Breast epithelium (tissue), 4 donors: ENCODE data around the gene STAC2. TPM values are rescaled to one million over a fixed set of nuclear protein-coding genes. Genes with fewer than 3 reads are reported as not detected.

Source experiments
- DNase-seq, 2 donors: peaks; one replicate each; pipeline ENCODE4 v3.0.0-alpha.2; 2019; ENCODE audit warnings: low spot score in 2 of 2
- H3K27ac ChIP-seq, 2 donors: fragments of 200-600 bp; sonication (generic) in 1 of 2; one replicate each; pipeline ENCODE4 v1.5.1; 2016 to 2019; ENCODE audit warnings: mild to moderate bottlenecking in 1 of 2
- H3K27me3 ChIP-seq, 2 donors: fragments of 200-600 bp; sonication (generic) in 1 of 2; one replicate each; pipeline versions ENCODE4 v1.5.1 to v1.6.0; 2017 to 2019; ENCODE audit warnings: control low read depth in 1 of 2, mild to moderate bottlenecking in 1 of 2
- H3K36me3 ChIP-seq: fragments of 200-600 bp; one replicate; pipeline ENCODE4 v1.5.1; 2019
- H3K4me1 ChIP-seq, 2 donors: fragments of 200-600 bp; sonication (generic); one replicate each; pipeline ENCODE4 v1.5.1; 2016 to 2019; ENCODE audit warnings: control low read depth in 1 of 2
- H3K4me3 ChIP-seq, 3 donors: fragments of 200-600 bp; sonication (generic); 1 replicate in 2 of 3; 2 replicates in 1 of 3; pipeline ENCODE4 v1.5.1; 2016 to 2019; ENCODE audit warnings: mild to moderate bottlenecking in 3 of 3, moderate library complexity in 2 of 3
- H3K9me3 ChIP-seq, 2 donors: fragments of 200-600 bp; sonication (generic) in 1 of 2; one replicate each; pipeline ENCODE4 v1.5.1; 2016 to 2019; ENCODE audit warnings: control low read depth in 1 of 2
- CTCF ChIP-seq, 3 donors: fragments of 450-650 bp; IDR thresholded peaks; one replicate each; pipeline ENCODE4 v1.5.1; 2016 to 2017; ENCODE audit warnings: antibody characterized with exemption in 3 of 3, mild to moderate bottlenecking in 3 of 3, moderate library complexity in 3 of 3
- POLR2A ChIP-seq: fragments of 450-650 bp; IDR thresholded peaks from one replicate; pipeline ENCODE4 v1.6.1; 2016; ENCODE audit warnings: antibody characterized with exemption, mild to moderate bottlenecking, moderate library complexity
- POLR2AphosphoS5 ChIP-seq, 3 donors: sonication (generic); formaldehyde crosslinking; IDR thresholded peaks; one replicate each; pipeline ENCODE4 v1.6.1; 2017; ENCODE audit warnings: antibody characterized with exemption in 3 of 3
- intact Hi-C: fragments of 100-400 bp; cut with DNase I; formaldehyde crosslinking; loops from one replicate; pipeline ENCODE4 v1.15.1; 2023; ENCODE audit warnings: low total_unique reads
- total RNA-seq, 3 donors: library from RNA; depleted of rRNA; stranded (reverse); fragments of >200 nt; gene quantifications; one replicate each; pipeline ENCODE4 v1.1.0, GENCODE V29; 2016

STAC2 gene
- total RNA-seq, 3 donors from 2014 or later = 26.5 to 121 TPM; not detected in 1

GRCh38 chr17:39174920-39175694 lies 50.6 kb downstream of the STAC2 start:
- H3K27me3 ChIP-seq = no peaks in the 10 kb centered on the region
- no peaks in the 10 kb centered on the region for H3K36me3 ChIP-seq
- H3K9me3 ChIP-seq = no peaks in the 10 kb centered on the region
- H3K4me1 ChIP-seq = no peaks in the 10 kb centered on the region
- intact Hi-C loops = no loop called here
- DNase-seq = peak in 1 of 2 donors; percentile 71
- H3K4me3 ChIP-seq = no peak overlapping the region
- H3K27ac ChIP-seq = no peak overlapping the region
- TF ChIP-seq CTCF (IDR thresholded peaks at IDR 0.05) = peak; percentile 55 to 73 (median 56)
- no peak for TF ChIP-seq POLR2A
- no peak for TF ChIP-seq POLR2AphosphoS5 (IDR thresholded peaks at IDR 0.05)

DNA sequence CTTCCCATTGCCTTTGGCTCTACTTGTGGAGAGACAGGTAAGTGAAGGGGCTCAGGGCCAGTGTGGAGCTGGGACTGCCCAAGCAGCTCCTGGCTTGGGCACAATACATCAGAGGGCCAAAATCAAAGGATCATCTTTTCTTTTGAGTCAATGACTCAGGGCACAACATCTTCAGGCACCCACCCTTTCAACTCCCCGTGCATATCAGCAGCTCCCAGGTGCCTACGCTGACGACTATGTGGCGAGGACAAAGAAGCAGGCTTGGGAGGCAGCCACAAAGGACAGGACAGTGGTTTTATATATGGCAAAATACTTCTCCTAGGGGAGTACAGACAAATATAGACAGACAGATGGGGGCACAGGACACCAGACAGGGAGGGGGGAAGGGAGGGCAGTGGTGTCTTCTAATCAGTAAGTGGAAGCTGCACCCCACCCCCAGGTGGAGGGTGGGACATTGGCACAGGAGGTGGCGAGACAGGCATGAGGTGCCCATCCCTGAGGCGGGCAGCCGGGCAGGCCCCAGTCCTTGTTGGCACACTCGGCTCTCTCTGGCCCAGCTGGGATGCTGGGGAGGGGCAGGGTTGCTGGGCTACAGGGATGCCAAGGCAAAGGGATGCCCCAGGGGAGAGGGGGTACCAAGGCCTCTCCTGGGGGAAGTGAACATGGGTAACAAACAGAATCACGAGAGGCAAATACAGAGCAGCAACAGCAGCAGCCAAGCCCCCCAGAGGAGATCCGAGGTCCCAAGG lies 52.0 kb downstream of the STAC2 start:
- TF ChIP-seq POLR2AphosphoS5 (IDR thresholded peaks at IDR 0.05) = no peak
- no peak for TF ChIP-seq POLR2A
- TF ChIP-seq CTCF (IDR thresholded peaks at IDR 0.05) = no peak
- H3K4me1 ChIP-seq = no peaks in the 10 kb centered on the region
- no peak for DNase-seq
- no peak overlapping the region for H3K4me3 ChIP-seq
- no peaks in the 10 kb centered on the region for H3K27me3 ChIP-seq
- no peak overlapping the region for H3K27ac ChIP-seq
- H3K36me3 ChIP-seq = no peaks in the 10 kb centered on the region
- intact Hi-C loops = no loop called here
- no peaks in the 10 kb centered on the region for H3K9me3 ChIP-seq

DNA sequence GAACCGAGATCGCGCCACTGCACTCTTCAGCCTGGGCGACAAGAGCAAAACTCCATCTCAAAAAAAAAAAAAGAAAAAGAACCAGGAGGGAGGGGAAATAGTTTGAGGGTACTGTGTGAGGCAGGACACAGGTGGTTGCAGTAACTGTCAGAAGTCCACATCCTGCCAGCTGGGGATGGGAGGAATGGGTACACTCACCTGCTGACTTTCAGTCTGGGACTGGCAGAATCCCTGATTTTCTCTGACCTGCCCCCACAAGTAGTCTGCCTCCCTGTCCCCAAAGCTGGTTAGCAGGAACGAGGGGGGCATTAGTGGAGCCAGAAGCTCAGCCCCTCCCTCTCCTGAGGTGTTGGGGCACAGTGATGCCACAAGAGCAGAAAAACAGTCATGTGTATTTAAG lies 52.7 kb downstream of the STAC2 start:
- H3K36me3 ChIP-seq = no peaks in the 10 kb centered on the region

GRCh38 chr17:39171933-39172332 lies 53.8 kb downstream of the STAC2 start:
- intact Hi-C loops = no loop called here
- no peaks in the 10 kb centered on the region for H3K36me3 ChIP-seq

More for the DNA sequence above, 52.7 kb downstream of the STAC2 start:
- H3K4me3 ChIP-seq = no peak overlapping the region
- intact Hi-C loops = no loop called here
- H3K9me3 ChIP-seq = no peaks in the 10 kb centered on the region
- H3K4me1 ChIP-seq = no peaks in the 10 kb centered on the region
- TF ChIP-seq CTCF (IDR thresholded peaks at IDR 0.05) = no peak
- TF ChIP-seq POLR2A = no peak
- TF ChIP-seq POLR2AphosphoS5 (IDR thresholded peaks at IDR 0.05) = no peak
- H3K27me3 ChIP-seq = no peaks in the 10 kb centered on the region
- no peak overlapping the region for H3K27ac ChIP-seq
- DNase-seq = no peak

More at GRCh38 chr17:39171933-39172332, 53.8 kb downstream of the STAC2 start:
- no peak overlapping the region for H3K4me3 ChIP-seq
- TF ChIP-seq CTCF (IDR thresholded peaks at IDR 0.05) (no peak), POLR2A (no peak), POLR2AphosphoS5 (IDR thresholded peaks at IDR 0.05) (no peak)
- no peak for DNase-seq
- no peaks in the 10 kb centered on the region for H3K27me3 ChIP-seq
- no peak overlapping the region for H3K27ac ChIP-seq
- no peaks in the 10 kb centered on the region for H3K9me3 ChIP-seq
- H3K4me1 ChIP-seq = no peaks in the 10 kb centered on the region
